ENCODE results near the gene WDR36.

DNA sequence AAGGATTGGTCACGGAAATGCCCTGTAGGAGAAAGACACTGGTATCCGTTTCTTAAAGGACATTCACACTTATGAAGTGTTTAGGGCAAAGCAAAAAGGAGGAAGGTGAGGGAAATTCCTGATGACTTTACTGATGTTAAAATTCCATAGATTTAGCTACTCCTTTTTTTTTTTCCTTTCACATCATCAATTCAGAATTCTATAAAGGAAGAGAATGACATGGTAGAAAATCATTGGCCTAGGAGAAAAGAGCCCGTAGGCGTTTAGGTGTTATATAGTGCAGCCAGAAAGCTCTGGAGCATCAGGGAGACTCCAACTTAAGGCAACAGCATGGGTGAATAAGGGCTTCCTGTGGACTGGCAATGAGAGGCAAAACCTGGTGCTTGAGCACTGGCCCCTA, 20.7 kb upstream of the WDR36 start, which contains the start of gene TSLP:
- TF ChIP-seq, protein P1, sequence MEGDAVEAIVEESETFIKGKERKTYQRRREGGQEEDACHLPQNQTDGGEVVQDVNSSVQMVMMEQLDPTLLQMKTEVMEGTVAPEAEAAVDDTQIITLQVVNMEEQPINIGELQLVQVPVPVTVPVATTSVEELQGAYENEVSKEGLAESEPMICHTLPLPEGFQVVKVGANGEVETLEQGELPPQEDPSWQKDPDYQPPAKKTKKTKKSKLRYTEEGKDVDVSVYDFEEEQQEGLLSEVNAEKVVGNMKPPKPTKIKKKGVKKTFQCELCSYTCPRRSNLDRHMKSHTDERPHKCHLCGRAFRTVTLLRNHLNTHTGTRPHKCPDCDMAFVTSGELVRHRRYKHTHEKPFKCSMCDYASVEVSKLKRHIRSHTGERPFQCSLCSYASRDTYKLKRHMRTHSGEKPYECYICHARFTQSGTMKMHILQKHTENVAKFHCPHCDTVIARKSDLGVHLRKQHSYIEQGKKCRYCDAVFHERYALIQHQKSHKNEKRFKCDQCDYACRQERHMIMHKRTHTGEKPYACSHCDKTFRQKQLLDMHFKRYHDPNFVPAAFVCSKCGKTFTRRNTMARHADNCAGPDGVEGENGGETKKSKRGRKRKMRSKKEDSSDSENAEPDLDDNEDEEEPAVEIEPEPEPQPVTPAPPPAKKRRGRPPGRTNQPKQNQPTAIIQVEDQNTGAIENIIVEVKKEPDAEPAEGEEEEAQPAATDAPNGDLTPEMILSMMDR (IDR thresholded peaks at IDR 0.05) = no peak
- no peak for TF ChIP-seq POLR2A (IDR thresholded peaks at IDR 0.05)
